Hepatocyte (in vitro differentiated cells): Measurements from ENCODE around the gene PLCB4. TPM values are rescaled to one million over a fixed set of nuclear protein-coding genes. Genes with fewer than 3 reads are reported as not detected.
A peak's percentile ranks its signal among the peaks of the same experiment; 100 is the strongest.

Experiments used
- DNase-seq: peaks from one replicate; pipeline ENCODE4 v3.0.0-alpha.2; 2016; ENCODE audit warnings: low spot score
- H2AFZ ChIP-seq: fragments of 200-600 bp; sonication (generic); 2 replicates; pipeline ENCODE4 v1.6.0; 2016; ENCODE audit warnings: antibody characterized with exemption, mild to moderate bottlenecking
- H3K27ac ChIP-seq: fragments of 200-600 bp; sonication (generic); 2 replicates; pipeline ENCODE4 v1.5.1; 2016; ENCODE audit warnings: mild to moderate bottlenecking
- H3K27me3 ChIP-seq: fragments of 200-600 bp; sonication (generic); 2 replicates; pipeline ENCODE4 v1.6.1; 2016
- H3K36me3 ChIP-seq: fragments of 200-600 bp; sonication (generic); replicated peaks from 2 replicates; pipeline ENCODE4 v1.5.1; 2016; ENCODE audit warnings: low read depth; ENCODE audit not compliant: insufficient read depth
- H3K4me1 ChIP-seq: fragments of 200-600 bp; sonication (generic); 2 replicates; pipeline ENCODE4 v1.5.1; 2016; ENCODE audit warnings: mild to moderate bottlenecking, moderate library complexity; ENCODE audit not compliant: insufficient read depth
- H3K4me2 ChIP-seq: fragments of 200-600 bp; sonication (generic); 2 replicates; pipeline ENCODE4 v1.6.0; 2016
- H3K4me3 ChIP-seq: fragments of 200-600 bp; sonication (generic); 2 replicates; pipeline ENCODE4 v1.5.1; 2016; ENCODE audit warnings: mild to moderate bottlenecking
- H3K79me2 ChIP-seq: fragments of 200-600 bp; sonication (generic); 2 replicates; pipeline ENCODE4 v1.6.0; 2017; ENCODE audit warnings: mild to moderate bottlenecking
- H3K9me2 ChIP-seq: fragments of 200-600 bp; sonication (generic); replicated peaks from 2 replicates; pipeline ENCODE4 v1.6.0; 2017; ENCODE audit warnings: mild to moderate bottlenecking; ENCODE audit not compliant: insufficient read depth
- H3K9me3 ChIP-seq: fragments of 200-600 bp; sonication (generic); 2 replicates; pipeline ENCODE4 v1.5.1; 2016; ENCODE audit warnings: low read depth, mild to moderate bottlenecking
- H4K20me1 ChIP-seq: fragments of 200-600 bp; sonication (generic); 2 replicates; pipeline ENCODE4 v1.6.0; 2016; ENCODE audit warnings: mild to moderate bottlenecking; ENCODE audit not compliant: insufficient read depth, poor library complexity, severe bottlenecking
- EZH2 ChIP-seq: fragments of 200-600 bp; sonication (generic); IDR thresholded peaks from 2 replicates; pipeline ENCODE4 v1.6.1; 2016; ENCODE audit warnings: antibody characterized with exemption, mild to moderate bottlenecking, borderline replicate concordance
- EZH2phosphoT487 ChIP-seq: fragments of 200-600 bp; sonication (generic); IDR thresholded peaks from one replicate; pipeline ENCODE4 v1.6.1; 2018; ENCODE audit warnings: antibody characterized with exemption, mild to moderate bottlenecking, low read depth, moderate library complexity; ENCODE audit not compliant: unreplicated experiment, severe bottlenecking
- WGBS: methylation state at CpG from one replicate; pipeline ENCODE4 v1.1.6; 2016; ENCODE audit warnings: low lambda C conversion rate; ENCODE audit errors: missing lambda C conversion rate; 5-methylcytosine and 5-hydroxymethylcytosine counted together
- polyA plus RNA-seq: library from polyadenylated mRNA; unstranded; fragments of >200 nt; fragmentation: Nextera tagmentation; extraction: Ambion mirVana; gene quantifications from 2 replicates; pipeline ENCODE4 v1.2.1, GENCODE V29; 2016
- total RNA-seq: library from RNA; depleted of rRNA; stranded (reverse); fragments of >200 nt; gene quantifications from 2 replicates; pipeline ENCODE4 v1.2.3, GENCODE V29; 2014
- TF ChIP-seq, protein P1 (sequence below): fragments of 200-600 bp; sonication (generic); IDR thresholded peaks from 2 replicates; pipeline ENCODE4 v1.5.1; 2016; ENCODE audit warnings: antibody characterized with exemption, mild to moderate bottlenecking; ENCODE audit not compliant: poor library complexity

The PLCB4 gene
- total and polyA plus RNA-seq, 2 experiments from 2014 or later = 6.4 to 15.0 TPM

DNA sequence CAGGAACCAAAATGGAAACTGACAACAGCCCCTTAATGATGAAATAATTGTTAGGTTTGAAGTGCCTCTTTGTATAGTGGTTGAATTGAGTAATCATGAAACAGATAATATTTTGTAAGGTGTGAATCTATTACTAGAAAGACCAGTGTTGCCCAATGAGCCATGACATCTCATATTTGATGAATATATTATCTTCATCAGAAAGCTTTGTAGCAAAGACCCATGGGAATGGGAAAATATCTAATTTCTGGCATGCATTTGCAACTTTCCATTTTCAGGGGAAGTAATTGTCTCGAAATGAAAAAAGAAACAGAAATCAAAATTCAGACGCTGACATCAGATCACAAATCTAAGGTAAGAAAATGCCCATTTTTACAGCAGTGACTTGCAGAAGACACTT is 388.2 kb downstream of the PLCB4 start:
- H3K4me1 ChIP-seq = no peaks in the 10 kb centered on the region
- 95% methylated on average over 2 of the region's 2 CpGs for WGBS
- no peak overlapping the region for H3K4me3 ChIP-seq
- H3K36me3 ChIP-seq = no peaks in the 10 kb centered on the region
- H3K79me2 ChIP-seq = no peaks in the 10 kb centered on the region
- no peaks in the 10 kb centered on the region for H4K20me1 ChIP-seq
- H3K27me3 ChIP-seq = no peaks in the 10 kb centered on the region
- TF ChIP-seq EZH2phosphoT487 (no peak), EZH2 (no peak)
- TF ChIP-seq, protein P1, sequence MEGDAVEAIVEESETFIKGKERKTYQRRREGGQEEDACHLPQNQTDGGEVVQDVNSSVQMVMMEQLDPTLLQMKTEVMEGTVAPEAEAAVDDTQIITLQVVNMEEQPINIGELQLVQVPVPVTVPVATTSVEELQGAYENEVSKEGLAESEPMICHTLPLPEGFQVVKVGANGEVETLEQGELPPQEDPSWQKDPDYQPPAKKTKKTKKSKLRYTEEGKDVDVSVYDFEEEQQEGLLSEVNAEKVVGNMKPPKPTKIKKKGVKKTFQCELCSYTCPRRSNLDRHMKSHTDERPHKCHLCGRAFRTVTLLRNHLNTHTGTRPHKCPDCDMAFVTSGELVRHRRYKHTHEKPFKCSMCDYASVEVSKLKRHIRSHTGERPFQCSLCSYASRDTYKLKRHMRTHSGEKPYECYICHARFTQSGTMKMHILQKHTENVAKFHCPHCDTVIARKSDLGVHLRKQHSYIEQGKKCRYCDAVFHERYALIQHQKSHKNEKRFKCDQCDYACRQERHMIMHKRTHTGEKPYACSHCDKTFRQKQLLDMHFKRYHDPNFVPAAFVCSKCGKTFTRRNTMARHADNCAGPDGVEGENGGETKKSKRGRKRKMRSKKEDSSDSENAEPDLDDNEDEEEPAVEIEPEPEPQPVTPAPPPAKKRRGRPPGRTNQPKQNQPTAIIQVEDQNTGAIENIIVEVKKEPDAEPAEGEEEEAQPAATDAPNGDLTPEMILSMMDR = no peak
- no peaks in the 10 kb centered on the region for H3K9me3 ChIP-seq
- DNase-seq = no peak
- no peaks in the 10 kb centered on the region for H3K9me2 ChIP-seq
- H3K27ac ChIP-seq = no peak overlapping the region
- no peak overlapping the region for H2AFZ ChIP-seq
- H3K4me2 ChIP-seq = no peak overlapping the region

DNA sequence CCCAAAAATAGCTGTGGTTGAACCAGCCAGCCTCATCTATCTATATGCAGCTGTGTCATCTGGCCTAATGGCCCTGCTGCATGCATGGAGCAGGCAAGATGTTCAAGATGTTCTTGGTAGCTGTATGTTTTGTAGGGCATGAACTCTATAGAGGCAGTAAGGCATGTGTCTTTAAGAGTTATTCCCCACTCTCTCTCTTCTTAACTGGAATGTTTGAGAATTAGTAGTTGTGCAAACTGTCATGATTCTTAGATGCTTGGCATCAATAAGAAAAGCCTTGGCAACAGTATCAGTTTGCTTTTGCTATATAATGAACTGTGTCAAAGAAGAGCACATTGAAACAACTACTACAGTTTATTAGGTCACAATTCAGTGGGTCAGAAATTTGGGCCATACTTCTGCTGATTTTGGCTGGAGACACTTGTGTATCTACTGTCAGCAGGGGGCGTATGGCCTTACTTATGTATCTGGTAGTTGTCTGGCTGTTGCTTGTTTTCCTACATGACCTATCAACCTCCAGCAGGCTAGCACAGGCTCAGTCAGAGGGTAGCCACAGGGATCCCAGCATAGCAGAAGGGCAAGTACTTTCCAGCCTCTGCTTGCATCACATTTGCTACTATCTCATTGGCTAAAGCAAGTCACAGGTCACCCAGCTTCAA is 389.4 kb downstream of the PLCB4 start:
- no peak for TF ChIP-seq EZH2
- TF ChIP-seq, protein P1 = peak; percentile 9
- Histone ChIP-seq H3K27ac (no peak overlapping the region), H4K20me1 (no peaks in the 10 kb centered on the region), H3K27me3 (no peaks in the 10 kb centered on the region), H3K4me1 (no peaks in the 10 kb centered on the region), H3K9me3 (no peaks in the 10 kb centered on the region), H3K36me3 (no peaks in the 10 kb centered on the region), H3K79me2 (no peaks in the 10 kb centered on the region), H3K4me2 (no peak overlapping the region), H3K4me3 (no peak overlapping the region), H2AFZ (no peak overlapping the region), H3K9me2 (no peaks in the 10 kb centered on the region)
- WGBS = 52% methylated on average over 1 of the region's 1 CpG
- peak; percentile 16 for DNase-seq

DNA sequence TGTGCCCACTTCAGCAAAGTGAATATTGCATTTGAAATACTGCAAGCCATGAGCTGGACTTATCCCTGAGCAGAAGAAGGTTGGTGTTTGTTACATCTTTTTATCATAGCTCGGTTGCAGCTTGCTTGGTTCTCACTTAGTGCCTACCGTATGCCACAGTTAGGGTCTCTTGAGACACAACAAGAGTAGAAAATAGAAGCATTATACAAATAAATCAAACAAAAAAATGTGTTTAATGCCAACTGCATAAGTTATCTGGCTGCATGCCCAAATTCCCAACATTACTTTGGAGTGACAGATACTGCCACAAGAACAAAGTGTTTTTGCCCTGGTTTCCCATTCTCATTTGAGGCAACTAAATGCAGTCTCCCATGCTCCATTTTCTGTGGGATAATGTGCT is 391.6 kb downstream of the PLCB4 start:
- no peak overlapping the region for H3K27ac ChIP-seq
- WGBS = 89% methylated on average over 2 of the region's 2 CpGs
- no peaks in the 10 kb centered on the region for H3K4me1 ChIP-seq
- TF ChIP-seq, protein P1 = no peak
- no peak for TF ChIP-seq EZH2phosphoT487
- TF ChIP-seq EZH2 = no peak
- no peaks in the 10 kb centered on the region for H3K9me2 ChIP-seq
- no peaks in the 10 kb centered on the region for H4K20me1 ChIP-seq
- DNase-seq = no peak
- H3K4me3 ChIP-seq = no peak overlapping the region
- H3K27me3 ChIP-seq = no peaks in the 10 kb centered on the region
- no peaks in the 10 kb centered on the region for H3K9me3 ChIP-seq
- no peak overlapping the region for H3K4me2 ChIP-seq
- H2AFZ ChIP-seq = no peak overlapping the region
- H3K79me2 ChIP-seq = no peaks in the 10 kb centered on the region
- no peaks in the 10 kb centered on the region for H3K36me3 ChIP-seq

DNA sequence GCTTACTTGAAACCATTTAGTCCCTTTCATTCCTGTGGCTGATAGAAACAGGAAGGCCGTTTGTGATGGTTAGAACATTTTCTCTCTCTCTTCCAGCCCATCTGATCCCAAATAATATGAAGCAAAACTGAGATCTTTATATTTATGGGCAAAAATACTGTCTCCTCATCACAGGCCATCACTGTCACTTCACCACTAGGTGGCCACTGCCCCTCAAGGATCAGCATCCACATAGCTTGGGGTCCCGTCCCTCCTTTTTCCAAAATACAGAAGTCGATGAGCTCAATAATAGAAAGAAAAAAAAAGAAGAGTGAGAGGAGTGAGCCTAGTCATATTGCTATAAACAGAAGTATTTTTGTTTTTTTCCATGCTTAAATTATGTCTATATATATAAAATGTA is 399.1 kb downstream of the PLCB4 start:
- no peaks in the 10 kb centered on the region for H3K9me2 ChIP-seq
- H3K27ac ChIP-seq = no peak overlapping the region
- 47% methylated on average over 3 of the region's 3 CpGs for WGBS
- TF ChIP-seq, protein P1 = peak; percentile 44
- no peak for TF ChIP-seq EZH2phosphoT487
- H3K9me3 ChIP-seq = no peaks in the 10 kb centered on the region
- H3K4me3 ChIP-seq = no peak overlapping the region
- H4K20me1 ChIP-seq = no peaks in the 10 kb centered on the region
- H3K79me2 ChIP-seq = no peaks in the 10 kb centered on the region
- H3K36me3 ChIP-seq = no peaks in the 10 kb centered on the region
- no peak overlapping the region for H2AFZ ChIP-seq
- no peaks in the 10 kb centered on the region for H3K4me1 ChIP-seq
- no peak overlapping the region for H3K4me2 ChIP-seq
- no peak for DNase-seq
- no peaks in the 10 kb centered on the region for H3K27me3 ChIP-seq
